Thymus (tissue), 11 donors: ENCODE measurements around the gene CNBD2. TPM values are rescaled to one million over a fixed set of nuclear protein-coding genes. Genes with fewer than 3 reads are reported as not detected.

Experiments
- DNase-seq, 9 donors: peaks; one replicate each; pipeline ENCODE4 v3.0.0-alpha.2; 2013; ENCODE audit warnings: low spot score in 9 of 9, low read depth in 6 of 9, missing footprints in 1 of 9
- H3K27ac ChIP-seq, 2 donors: one replicate each; pipeline ENCODE4 v1.5.1; 2013; ENCODE audit warnings: control low read depth in 1 of 2, low read depth in 1 of 2, low read length in 1 of 2, mild to moderate bottlenecking in 1 of 2, moderate library complexity in 1 of 2
- H3K27me3 ChIP-seq, 2 donors: one replicate each; pipeline ENCODE4 v1.5.1; 2013; ENCODE audit warnings: low read length in 1 of 2; ENCODE audit not compliant: control insufficient read depth in 2 of 2, insufficient read depth in 1 of 2
- H3K36me3 ChIP-seq, 2 donors: one replicate each; pipeline ENCODE4 v1.5.1; 2013; ENCODE audit warnings: low read length in 1 of 2, mild to moderate bottlenecking in 1 of 2, moderate library complexity in 1 of 2; ENCODE audit not compliant: control insufficient read depth in 2 of 2, insufficient read depth in 2 of 2
- H3K4me1 ChIP-seq, 2 donors: one replicate each; pipeline ENCODE4 v1.5.1; 2013; ENCODE audit warnings: low read length in 2 of 2; ENCODE audit not compliant: control insufficient read depth in 2 of 2, insufficient read depth in 2 of 2
- H3K4me3 ChIP-seq, 2 donors: one replicate each; pipeline ENCODE4 v1.5.1; 2013; ENCODE audit warnings: low read length in 2 of 2, control low read depth in 1 of 2, mild to moderate bottlenecking in 1 of 2
- H3K9me3 ChIP-seq, 2 donors: one replicate each; pipeline ENCODE4 v1.5.1; 2013; ENCODE audit warnings: low read length in 1 of 2, mild to moderate bottlenecking in 1 of 2; ENCODE audit not compliant: control insufficient read depth in 2 of 2, insufficient read depth in 1 of 2
- WGBS: extraction: QIAGEN DNeasy Blood & Tissue Kit; methylation state at CpG from one replicate; pipeline ENCODE4 v1.1.7; 2013; 5-methylcytosine and 5-hydroxymethylcytosine counted together
- polyA plus RNA-seq: library from polyadenylated mRNA; stranded (reverse); fragments of 200-250 nt; gene quantifications from one replicate; pipeline ENCODE4 v1.2.3, GENCODE V29; 2013
- total RNA-seq: library from RNA; stranded (reverse); fragments of 120-200 nt; gene quantifications from one replicate; pipeline ENCODE4 v1.2.4, GENCODE V29; 2013
- donor health status: healthy.

CNBD2 gene
- total and polyA plus RNA-seq, 2 donors, result 8.3 to 28.6 TPM

DNA sequence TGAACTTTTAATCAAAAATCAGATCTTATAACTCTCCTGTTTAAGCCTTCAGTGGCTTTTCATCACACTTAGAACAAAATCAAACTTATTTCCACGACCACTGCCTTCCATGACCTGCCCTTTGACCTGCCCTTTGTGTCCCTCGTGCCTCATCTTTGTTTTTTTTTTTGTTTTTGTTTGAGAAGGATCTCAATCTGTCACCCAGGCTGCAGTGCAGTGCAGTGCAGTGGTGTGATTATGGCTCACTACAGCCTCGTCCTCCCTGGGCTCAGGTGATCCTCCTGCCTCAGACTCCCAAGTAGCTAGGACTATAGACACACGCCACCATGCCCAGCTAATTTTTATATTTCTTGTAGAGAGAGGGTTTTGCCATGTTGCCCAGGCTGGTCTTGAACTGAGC, 86.8 kb downstream of the CNBD2 start:
- no peak for DNase-seq

GRCh38 chr20:36060676-36061075, 92.3 kb downstream of the CNBD2 start:
- no peak overlapping the region for H3K4me3 ChIP-seq
- no peak for DNase-seq
- 98% methylated on average over 1 of the region's 1 CpG for WGBS
- H3K27ac ChIP-seq, result no peak overlapping the region
- peaks cover 3 to 13% of the 10 kb centered on the region in 2 donors for H3K27me3 ChIP-seq
- H3K36me3 ChIP-seq, result no peaks in the 10 kb centered on the region
- H3K9me3 ChIP-seq, result peaks cover 0 to 3% of the 10 kb centered on the region in 2 donors
- peaks cover 3 to 16% of the 10 kb centered on the region in 2 donors for H3K4me1 ChIP-seq

More for the DNA sequence above, 86.8 kb downstream of the CNBD2 start:
- 95% methylated on average over 4 of the region's 4 CpGs for WGBS
- Histone ChIP-seq H3K27me3 (no peaks in the 10 kb centered on the region), H3K4me1 (peaks cover 3 to 13% of the 10 kb centered on the region in 2 donors), H3K27ac (no peak overlapping the region), H3K9me3 (no peaks in the 10 kb centered on the region), H3K4me3 (no peak overlapping the region), H3K36me3 (no peaks in the 10 kb centered on the region)

- WGBS, result 95% methylated on average over 1 of the region's 1 CpG
- peaks cover 0 to 3% of the 10 kb centered on the region in 2 donors for H3K9me3 ChIP-seq
Observed at GRCh38 chr20:36061754-36062153, 93.4 kb downstream of the CNBD2 start.

DNA sequence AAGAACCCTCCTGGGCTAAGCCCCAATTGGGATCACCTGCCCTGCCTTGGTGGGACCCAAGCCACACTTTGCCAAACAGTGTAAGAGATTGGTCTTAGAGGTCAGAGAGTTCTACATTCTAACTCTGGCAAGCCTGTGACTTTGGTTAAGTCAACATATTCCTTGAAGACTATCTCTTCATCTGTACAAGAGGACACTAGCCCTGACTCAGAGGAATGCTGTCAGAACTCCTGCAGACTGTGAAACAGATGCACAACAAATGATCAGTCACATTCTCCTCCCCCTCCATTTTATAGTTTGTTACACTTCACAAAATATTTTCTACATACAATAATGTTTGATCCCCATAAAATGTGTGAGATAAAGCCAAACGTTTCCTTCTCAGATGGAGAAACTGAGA, 94.4 kb downstream of the CNBD2 start:
- Histone ChIP-seq H3K4me1 (peaks cover 3 to 16% of the 10 kb centered on the region in 2 donors), H3K36me3 (no peaks in the 10 kb centered on the region), H3K27ac (no peak overlapping the region), H3K4me3 (no peak overlapping the region), H3K9me3 (peaks cover 0 to 3% of the 10 kb centered on the region in 2 donors), H3K27me3 (peaks cover 4 to 18% of the 10 kb centered on the region in 2 donors)
- WGBS, result 95% methylated on average over 1 of the region's 1 CpG
- DNase-seq, result no peak

More at GRCh38 chr20:36061754-36062153, 93.4 kb downstream of the CNBD2 start:
- Histone ChIP-seq H3K36me3 (no peaks in the 10 kb centered on the region), H3K4me3 (no peak overlapping the region), H3K4me1 (peaks cover 3 to 16% of the 10 kb centered on the region in 2 donors), H3K27me3 (peaks cover 4 to 18% of the 10 kb centered on the region in 2 donors), H3K27ac (no peak overlapping the region)
- DNase-seq, result no peak

DNA sequence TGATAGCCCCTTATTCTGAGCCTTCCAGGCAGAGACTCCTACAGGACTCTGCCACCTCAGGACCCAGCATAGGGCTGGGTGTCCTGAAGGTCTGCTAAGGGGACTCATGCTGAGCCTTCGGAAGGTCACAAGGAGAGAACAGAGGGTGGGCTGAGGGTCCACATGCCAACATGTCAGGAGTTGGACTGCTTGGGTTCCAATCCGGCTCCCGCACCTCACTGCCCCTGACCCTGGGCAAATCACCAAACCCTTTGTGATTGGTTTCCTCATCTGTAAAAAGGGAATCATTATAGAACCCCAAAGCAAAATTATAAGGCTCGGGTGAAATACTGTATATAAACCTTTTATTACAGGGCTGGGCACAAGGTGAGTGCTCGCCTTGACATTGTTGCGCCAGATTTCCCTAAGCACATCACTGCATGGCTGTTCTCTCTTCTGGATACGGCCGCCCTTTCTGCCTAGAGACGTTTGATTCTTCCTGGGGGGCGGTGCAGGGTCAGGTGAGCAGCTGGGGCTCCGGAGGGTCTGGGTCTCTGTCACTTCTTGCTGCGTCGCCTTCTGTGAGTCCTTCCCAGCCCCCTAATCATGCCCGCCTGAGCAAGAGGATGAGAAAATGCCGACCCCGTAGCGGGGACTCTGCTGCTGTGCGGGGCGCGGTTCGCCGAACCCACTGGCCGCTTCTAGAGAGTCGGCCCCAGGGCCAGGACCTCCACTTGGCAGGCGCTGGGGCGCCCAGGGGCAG, 95.7 kb downstream of the CNBD2 start:
- DNase-seq, result no peak
- peaks cover 3 to 16% of the 10 kb centered on the region in 2 donors for H3K4me1 ChIP-seq
- H3K27me3 ChIP-seq, result peaks cover 4 to 18% of the 10 kb centered on the region in 2 donors
- peak overlapping the region; percentile 63 to 64 for H3K4me3 ChIP-seq
- H3K27ac ChIP-seq, result no peak overlapping the region
- H3K36me3 ChIP-seq, result no peaks in the 10 kb centered on the region
- WGBS, result 29% methylated on average over 26 of the region's 26 CpGs
- H3K9me3 ChIP-seq, result peaks cover 0 to 3% of the 10 kb centered on the region in 2 donors

GRCh38 chr20:36064658-36065426, 96.5 kb downstream of the CNBD2 start:
- Histone ChIP-seq H3K27me3 (peaks cover 4 to 18% of the 10 kb centered on the region in 2 donors), H3K27ac (peak overlapping the region in 1 of 2 donors; percentile 67), H3K4me1 (peaks cover 3 to 16% of the 10 kb centered on the region in 2 donors), H3K36me3 (no peaks in the 10 kb centered on the region), H3K4me3 (peak overlapping the region; percentile 63 to 64), H3K9me3 (peaks cover 0 to 3% of the 10 kb centered on the region in 2 donors)
- peak; percentile 47 to 90 (median 84) for DNase-seq
- WGBS, result 3% methylated on average over 61 of the region's 61 CpGs

- WGBS, result 63% methylated on average over 24 of the region's 24 CpGs
- H3K27me3 ChIP-seq, result peaks cover 4 to 18% of the 10 kb centered on the region in 2 donors
- peak overlapping the region; percentile 63 to 64 for H3K4me3 ChIP-seq
- DNase-seq, result no peak
- H3K27ac ChIP-seq, result no peak overlapping the region
- H3K4me1 ChIP-seq, result peaks cover 3 to 19% of the 10 kb centered on the region in 2 donors
- H3K36me3 ChIP-seq, result no peaks in the 10 kb centered on the region
- H3K9me3 ChIP-seq, result peaks cover 0 to 6% of the 10 kb centered on the region in 2 donors
Observed at GRCh38 chr20:36065427-36065998, 97.1 kb downstream of the CNBD2 start.

- no peak overlapping the region for H3K27ac ChIP-seq
- no peaks in the 10 kb centered on the region for H3K36me3 ChIP-seq
- H3K9me3 ChIP-seq, result peaks cover 0 to 6% of the 10 kb centered on the region in 2 donors
- 63% methylated on average over 2 of the region's 2 CpGs for WGBS
- peaks cover 4 to 18% of the 10 kb centered on the region in 2 donors for H3K27me3 ChIP-seq
- no peak overlapping the region for H3K4me3 ChIP-seq
- no peak for DNase-seq
- peaks cover 3 to 28% of the 10 kb centered on the region in 2 donors for H3K4me1 ChIP-seq
Observed at GRCh38 chr20:36066777-36067176, 98.4 kb downstream of the CNBD2 start.
